ENCODE data around the gene GPD2.

Gene GPD2

GRCh38 chr2:156401861-156402260, 34.3 kb upstream of the GPD2 start:
- 100% methylated on average over 1 of the region's 5 CpGs for WGBS (ENCODE audit: extremely low coverage, insufficient coverage, insufficient read length)

GRCh38 chr2:156405586-156405985, 30.6 kb upstream of the GPD2 start:
- Histone ChIP-seq H3K79me2 (ENCODE audit: control insufficient read depth, insufficient read depth, low read length, poor library complexity) (no peaks in the 10 kb centered on the region), H3K14ac (ENCODE audit: low read length) (no peak overlapping the region), H3K79me1 (ENCODE audit: low read length) (no peaks in the 10 kb centered on the region), H3K9ac (ENCODE audit: low read length) (no peak overlapping the region), H3K4me2 (ENCODE audit: low read length) (no peak overlapping the region), H3K4me1 (ENCODE audit: control insufficient read depth in 1 of 2, insufficient read depth in 2 of 2, low read length in 2 of 2) (no peaks in the 10 kb centered on the region), H3K18ac (ENCODE audit: low read length) (no peak overlapping the region), H2BK120ac (ENCODE audit: insufficient read depth, low read length, poor library complexity) (no peak overlapping the region), H3K4ac (ENCODE audit: low read depth, low read length) (no peak overlapping the region), H4K91ac (ENCODE audit: low read depth, low read length) (no peak overlapping the region), H2BK12ac (ENCODE audit: low read length) (no peak overlapping the region), H3K27ac (ENCODE audit: low read depth, low read length) (no peak overlapping the region), H3K27me3 (ENCODE audit: insufficient read depth, low read length) (no peaks in the 10 kb centered on the region), H3K23ac (ENCODE audit: low read length) (no peak overlapping the region), H2AFZ (ENCODE audit: insufficient read depth, low read length, poor library complexity) (no peak overlapping the region), H2AK5ac (ENCODE audit: low read length) (no peak overlapping the region), H3K36me3 (ENCODE audit: control insufficient read depth in 1 of 2, insufficient read depth in 2 of 2, low read length in 2 of 2) (no peaks in the 10 kb centered on the region), H4K12ac (ENCODE audit: low read depth, low read length) (no peak overlapping the region), H2BK5ac (ENCODE audit: low read depth, low read length, poor library complexity) (no peak overlapping the region), H3K9me3 (ENCODE audit: insufficient read depth, low read depth, low read length) (no peaks in the 10 kb centered on the region), H4K8ac (ENCODE audit: low read depth, low read length) (no peak overlapping the region), H3K4me3 (ENCODE audit: low read depth, low read length) (no peak overlapping the region)
- no CpG with 5 or more reads among the region's 3 CpGs for WGBS (ENCODE audit: extremely low coverage, insufficient coverage, insufficient read length)
- peak; percentile 88 to 94 for DNase-seq

More at GRCh38 chr2:156401861-156402260, 34.3 kb upstream of the GPD2 start:
- Histone ChIP-seq H3K4me1 (ENCODE audit: control insufficient read depth in 1 of 2, insufficient read depth in 2 of 2, low read length in 2 of 2) (no peaks in the 10 kb centered on the region), H3K79me2 (ENCODE audit: control insufficient read depth, insufficient read depth, low read length, poor library complexity) (no peaks in the 10 kb centered on the region), H3K4ac (ENCODE audit: low read depth, low read length) (no peak overlapping the region), H3K79me1 (ENCODE audit: low read length) (no peaks in the 10 kb centered on the region), H2BK12ac (ENCODE audit: low read length) (no peak overlapping the region), H2BK5ac (ENCODE audit: low read depth, low read length, poor library complexity) (no peak overlapping the region), H3K36me3 (ENCODE audit: control insufficient read depth in 1 of 2, insufficient read depth in 2 of 2, low read length in 2 of 2) (no peaks in the 10 kb centered on the region), H3K4me2 (ENCODE audit: low read length) (no peak overlapping the region), H2AK5ac (ENCODE audit: low read length) (no peak overlapping the region), H2BK120ac (ENCODE audit: insufficient read depth, low read length, poor library complexity) (no peak overlapping the region), H3K27ac (ENCODE audit: low read depth, low read length) (no peak overlapping the region), H3K4me3 (ENCODE audit: low read depth, low read length) (no peak overlapping the region), H3K18ac (ENCODE audit: low read length) (no peak overlapping the region), H3K14ac (ENCODE audit: low read length) (no peak overlapping the region), H3K9ac (ENCODE audit: low read length) (no peak overlapping the region), H4K8ac (ENCODE audit: low read depth, low read length) (no peak overlapping the region), H2AFZ (ENCODE audit: insufficient read depth, low read length, poor library complexity) (no peak overlapping the region), H4K91ac (ENCODE audit: low read depth, low read length) (no peak overlapping the region), H3K9me3 (ENCODE audit: insufficient read depth, low read depth, low read length) (peaks cover 1% of the 10 kb centered on the region), H3K23ac (ENCODE audit: low read length) (no peak overlapping the region), H4K12ac (ENCODE audit: low read depth, low read length) (no peak overlapping the region), H3K27me3 (ENCODE audit: insufficient read depth, low read length) (no peaks in the 10 kb centered on the region)
- no peak for DNase-seq

GRCh38 chr2:156411835-156412234, 24.3 kb upstream of the GPD2 start:
- WGBS (ENCODE audit: extremely low coverage, insufficient coverage, insufficient read length) = no CpG with 5 or more reads among the region's 4 CpGs
- Histone ChIP-seq H3K79me2 (ENCODE audit: control insufficient read depth, insufficient read depth, low read length, poor library complexity) (no peaks in the 10 kb centered on the region), H2BK5ac (ENCODE audit: low read depth, low read length, poor library complexity) (no peak overlapping the region), H4K91ac (ENCODE audit: low read depth, low read length) (no peak overlapping the region), H3K27ac (ENCODE audit: low read depth, low read length) (no peak overlapping the region), H2AK5ac (ENCODE audit: low read length) (no peak overlapping the region), H3K9me3 (ENCODE audit: insufficient read depth, low read depth, low read length) (no peaks in the 10 kb centered on the region), H2AFZ (ENCODE audit: insufficient read depth, low read length, poor library complexity) (no peak overlapping the region), H2BK120ac (ENCODE audit: insufficient read depth, low read length, poor library complexity) (no peak overlapping the region), H4K8ac (ENCODE audit: low read depth, low read length) (no peak overlapping the region), H3K4me3 (ENCODE audit: low read depth, low read length) (no peak overlapping the region), H3K4me2 (ENCODE audit: low read length) (no peak overlapping the region), H3K79me1 (ENCODE audit: low read length) (no peaks in the 10 kb centered on the region), H3K4ac (ENCODE audit: low read depth, low read length) (no peak overlapping the region), H3K9ac (ENCODE audit: low read length) (no peak overlapping the region), H3K18ac (ENCODE audit: low read length) (no peak overlapping the region), H3K4me1 (ENCODE audit: control insufficient read depth in 1 of 2, insufficient read depth in 2 of 2, low read length in 2 of 2) (no peaks in the 10 kb centered on the region), H3K36me3 (ENCODE audit: control insufficient read depth in 1 of 2, insufficient read depth in 2 of 2, low read length in 2 of 2) (no peaks in the 10 kb centered on the region), H3K14ac (ENCODE audit: low read length) (no peak overlapping the region), H3K27me3 (ENCODE audit: insufficient read depth, low read length) (no peaks in the 10 kb centered on the region), H3K23ac (ENCODE audit: low read length) (no peak overlapping the region), H2BK12ac (ENCODE audit: low read length) (no peak overlapping the region), H4K12ac (ENCODE audit: low read depth, low read length) (no peak overlapping the region)
- DNase-seq = no peak

- Histone ChIP-seq H3K79me2 (ENCODE audit: control insufficient read depth, insufficient read depth, low read length, poor library complexity) (no peaks in the 10 kb centered on the region), H3K9ac (ENCODE audit: low read length) (no peak overlapping the region), H3K4me2 (ENCODE audit: low read length) (no peak overlapping the region), H4K12ac (ENCODE audit: low read depth, low read length) (no peak overlapping the region), H3K36me3 (ENCODE audit: control insufficient read depth in 1 of 2, insufficient read depth in 2 of 2, low read length in 2 of 2) (no peaks in the 10 kb centered on the region), H3K23ac (ENCODE audit: low read length) (no peak overlapping the region), H4K91ac (ENCODE audit: low read depth, low read length) (no peak overlapping the region), H3K27me3 (ENCODE audit: insufficient read depth, low read length) (no peaks in the 10 kb centered on the region), H2BK5ac (ENCODE audit: low read depth, low read length, poor library complexity) (no peak overlapping the region), H3K79me1 (ENCODE audit: low read length) (no peaks in the 10 kb centered on the region), H3K27ac (ENCODE audit: low read depth, low read length) (no peak overlapping the region), H2AK5ac (ENCODE audit: low read length) (no peak overlapping the region), H3K4me3 (ENCODE audit: low read depth, low read length) (no peak overlapping the region), H3K9me3 (ENCODE audit: insufficient read depth, low read depth, low read length) (no peaks in the 10 kb centered on the region), H2BK12ac (ENCODE audit: low read length) (no peak overlapping the region), H3K14ac (ENCODE audit: low read length) (no peak overlapping the region), H2AFZ (ENCODE audit: insufficient read depth, low read length, poor library complexity) (no peak overlapping the region), H3K4me1 (ENCODE audit: control insufficient read depth in 1 of 2, insufficient read depth in 2 of 2, low read length in 2 of 2) (no peaks in the 10 kb centered on the region), H3K18ac (ENCODE audit: low read length) (no peak overlapping the region), H3K4ac (ENCODE audit: low read depth, low read length) (no peak overlapping the region), H4K8ac (ENCODE audit: low read depth, low read length) (no peak overlapping the region), H2BK120ac (ENCODE audit: insufficient read depth, low read length, poor library complexity) (no peak overlapping the region)
- WGBS (ENCODE audit: extremely low coverage, insufficient coverage, insufficient read length) = no CpG with 5 or more reads among the region's 1 CpG
- DNase-seq = no peak
Observed at GRCh38 chr2:156421851-156422250, 14.3 kb upstream of the GPD2 start.
